ENCODE measurements around the gene MAP3K21. TPM values are rescaled to one million over a fixed set of nuclear protein-coding genes. Genes with fewer than 3 reads are reported as not detected.

The MAP3K21 gene
- total and polyA plus RNA-seq, 12 donors = 0.39 to 12.1 (median 6.0) TPM

- no peak for DNase-seq
- Histone ChIP-seq H3K4me3 (no peak overlapping the region), H3K27ac (no peak overlapping the region), H3K27me3 (no peaks in the 10 kb centered on the region), H3K4me1 (replicated peaks in 1 of 2) (peaks cover 0 to under 1% of the 10 kb centered on the region in 2 donors), H3K9me3 (replicated peaks in 1 of 3) (no peaks in the 10 kb centered on the region), H3K36me3 (replicated peaks in 1 of 2) (no peaks in the 10 kb centered on the region)
- intact Hi-C loops (cut with DNase I) = loop anchor here in 1 of 2 donors (10.0 kb wide), 2 partner anchors 494 to 764 kb away; no protein-coding TSS in a partner anchor
- 76 to 82% (median 79%) methylated on average over 2 of the region's 2 CpGs for WGBS, 4 donors
- TF ChIP-seq POLR2A (IDR thresholded peaks at IDR 0.05) = no peak
- TF ChIP-seq, protein P1, sequence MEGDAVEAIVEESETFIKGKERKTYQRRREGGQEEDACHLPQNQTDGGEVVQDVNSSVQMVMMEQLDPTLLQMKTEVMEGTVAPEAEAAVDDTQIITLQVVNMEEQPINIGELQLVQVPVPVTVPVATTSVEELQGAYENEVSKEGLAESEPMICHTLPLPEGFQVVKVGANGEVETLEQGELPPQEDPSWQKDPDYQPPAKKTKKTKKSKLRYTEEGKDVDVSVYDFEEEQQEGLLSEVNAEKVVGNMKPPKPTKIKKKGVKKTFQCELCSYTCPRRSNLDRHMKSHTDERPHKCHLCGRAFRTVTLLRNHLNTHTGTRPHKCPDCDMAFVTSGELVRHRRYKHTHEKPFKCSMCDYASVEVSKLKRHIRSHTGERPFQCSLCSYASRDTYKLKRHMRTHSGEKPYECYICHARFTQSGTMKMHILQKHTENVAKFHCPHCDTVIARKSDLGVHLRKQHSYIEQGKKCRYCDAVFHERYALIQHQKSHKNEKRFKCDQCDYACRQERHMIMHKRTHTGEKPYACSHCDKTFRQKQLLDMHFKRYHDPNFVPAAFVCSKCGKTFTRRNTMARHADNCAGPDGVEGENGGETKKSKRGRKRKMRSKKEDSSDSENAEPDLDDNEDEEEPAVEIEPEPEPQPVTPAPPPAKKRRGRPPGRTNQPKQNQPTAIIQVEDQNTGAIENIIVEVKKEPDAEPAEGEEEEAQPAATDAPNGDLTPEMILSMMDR (IDR thresholded peaks at IDR 0.05) = no peak
Measured at GRCh38 chr1:233300326-233300725, 27.2 kb upstream of the MAP3K21 start.

GRCh38 chr1:233304489-233305102 lies 22.9 kb upstream of the MAP3K21 start:
- H3K27me3 ChIP-seq = no peaks in the 10 kb centered on the region
- H3K36me3 ChIP-seq (replicated peaks in 1 of 2) = no peaks in the 10 kb centered on the region
- no peak overlapping the region for H3K4me3 ChIP-seq
- intact Hi-C loops (cut with DNase I) = loop anchor here in 1 of 2 donors (10.0 kb wide), 2 partner anchors 490 to 760 kb away; no protein-coding TSS in a partner anchor
- no peak overlapping the region for H3K27ac ChIP-seq
- no peak for TF ChIP-seq POLR2A (IDR thresholded peaks at IDR 0.05)
- TF ChIP-seq, protein P1 (IDR thresholded peaks at IDR 0.05) = peak; percentile 67 to 88 (median 82)
- no peaks in the 10 kb centered on the region for H3K4me1 ChIP-seq (replicated peaks in 1 of 2)
- no peaks in the 10 kb centered on the region for H3K9me3 ChIP-seq (replicated peaks in 1 of 3)
- no peak for DNase-seq
- 0 to 4% (median 2%) methylated on average over 1 of the region's 1 CpG for WGBS, 4 donors

GRCh38 chr1:233313434-233314155 lies 13.9 kb upstream of the MAP3K21 start:
- H3K27ac ChIP-seq = no peak overlapping the region
- no peaks in the 10 kb centered on the region for H3K9me3 ChIP-seq (replicated peaks in 1 of 3)
- 66 to 85% (median 76%) methylated on average over 4 of the region's 4 CpGs for WGBS, 4 donors
- H3K4me1 ChIP-seq (replicated peaks in 1 of 2) = peaks cover 3 to 14% of the 10 kb centered on the region in 2 donors
- no peak overlapping the region for H3K4me3 ChIP-seq
- TF ChIP-seq POLR2A (IDR thresholded peaks at IDR 0.05) = no peak
- TF ChIP-seq, protein P1 (IDR thresholded peaks at IDR 0.05) = no peak
- intact Hi-C loops (cut with DNase I) = no loop called here
- no peaks in the 10 kb centered on the region for H3K36me3 ChIP-seq (replicated peaks in 1 of 2)
- H3K27me3 ChIP-seq = no peaks in the 10 kb centered on the region
- DNase-seq = no peak

GRCh38 chr1:233315718-233316301 lies 11.7 kb upstream of the MAP3K21 start:
- intact Hi-C loops (cut with DNase I) = no loop called here
- H3K27me3 ChIP-seq = no peaks in the 10 kb centered on the region
- no peaks in the 10 kb centered on the region for H3K36me3 ChIP-seq (replicated peaks in 1 of 2)
- WGBS, 4 donors = 35 to 56% (median 37%) methylated on average over 1 of the region's 1 CpG
- no peaks in the 10 kb centered on the region for H3K9me3 ChIP-seq (replicated peaks in 1 of 3)
- TF ChIP-seq, protein P1 (IDR thresholded peaks at IDR 0.05) = no peak
- no peak for TF ChIP-seq POLR2A (IDR thresholded peaks at IDR 0.05)
- H3K4me3 ChIP-seq = no peak overlapping the region
- DNase-seq = peak in 3 of 7 donors; percentile 21 to 36 (median 30)
- peaks cover 3 to 14% of the 10 kb centered on the region in 2 donors for H3K4me1 ChIP-seq (replicated peaks in 1 of 2)
- peak overlapping the region in 3 of 5 donors; percentile 14 to 38 (median 18) for H3K27ac ChIP-seq

All from adrenal gland (tissue), 12 donors.